Stimulated activated CD8-positive, alpha-beta memory T cell treated with anti-CD3 and anti-CD28 coated beads, Interleukin-2, amount 100 ng/mL, for 48 hours (primary cell): ENCODE data around the gene STK38L.

Experiments
- DNase-seq, 2 donors: peaks; one replicate each; pipeline ENCODE4 v3.0.0-alpha.2; 2020; ENCODE audit warnings: low read depth in 2 of 2

STK38L gene

DNA sequence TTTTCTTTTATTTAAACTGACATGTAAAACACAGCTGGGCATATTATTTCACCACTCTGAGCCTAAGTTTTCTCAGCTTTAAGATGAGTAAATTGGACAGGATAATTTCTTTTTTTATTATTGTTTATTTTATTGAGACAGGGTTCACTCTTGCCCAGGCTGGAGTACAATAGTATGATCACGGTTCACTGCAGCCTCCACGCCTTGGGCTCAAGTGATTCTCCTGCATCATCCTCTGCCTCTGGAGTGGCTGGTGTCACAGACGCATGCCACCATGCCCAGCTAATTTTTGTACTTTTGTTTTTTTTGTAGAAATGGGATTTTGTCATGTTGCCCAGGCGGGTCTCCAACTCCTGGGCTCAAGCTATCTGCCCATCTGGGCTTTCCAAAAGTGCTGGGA is 101.3 kb downstream of the STK38L start:
- DNase-seq = no peak

DNA sequence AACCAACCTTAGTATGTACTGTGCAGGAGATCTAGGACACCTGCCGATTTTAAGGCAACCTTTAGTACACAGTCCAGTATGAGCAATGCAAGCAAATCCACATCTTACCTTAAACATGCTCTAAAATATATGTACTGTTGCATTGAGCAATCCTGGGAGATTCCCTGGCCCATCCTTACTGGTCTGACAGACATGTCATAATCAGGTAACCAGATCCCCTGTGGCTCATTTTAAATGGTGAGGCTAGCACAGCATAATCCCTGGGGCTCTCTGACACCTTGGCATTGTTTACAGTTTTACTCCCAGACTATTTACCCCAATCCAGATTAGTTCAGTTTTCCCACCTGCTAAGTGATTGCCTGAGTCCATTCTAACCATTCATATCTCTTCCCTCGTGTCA is 103.7 kb downstream of the STK38L start:
- DNase-seq = no peak

DNA sequence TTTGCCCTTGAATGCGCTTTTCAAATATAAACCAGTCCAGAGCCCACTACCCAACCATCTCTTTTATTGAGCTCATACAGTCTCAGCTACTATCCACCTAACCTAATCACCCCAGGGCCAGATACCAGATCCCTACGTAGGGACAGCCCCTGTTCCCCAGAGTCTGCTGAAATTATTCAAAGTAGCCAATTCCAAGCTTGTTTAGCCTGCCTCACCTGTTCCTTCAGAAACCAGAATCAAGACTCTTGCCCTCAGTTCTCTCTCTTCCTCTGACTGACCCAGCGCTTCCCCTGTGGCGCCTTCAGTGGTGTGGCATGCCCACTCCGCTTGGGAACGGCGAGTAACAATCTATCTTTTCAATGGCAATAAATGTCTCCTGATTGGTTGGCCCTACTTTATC is 107.4 kb downstream of the STK38L start:
- DNase-seq = no peak

GRCh38 chr12:27355486-27355885 is 111.4 kb downstream of the STK38L start:
- no peak for DNase-seq

DNA sequence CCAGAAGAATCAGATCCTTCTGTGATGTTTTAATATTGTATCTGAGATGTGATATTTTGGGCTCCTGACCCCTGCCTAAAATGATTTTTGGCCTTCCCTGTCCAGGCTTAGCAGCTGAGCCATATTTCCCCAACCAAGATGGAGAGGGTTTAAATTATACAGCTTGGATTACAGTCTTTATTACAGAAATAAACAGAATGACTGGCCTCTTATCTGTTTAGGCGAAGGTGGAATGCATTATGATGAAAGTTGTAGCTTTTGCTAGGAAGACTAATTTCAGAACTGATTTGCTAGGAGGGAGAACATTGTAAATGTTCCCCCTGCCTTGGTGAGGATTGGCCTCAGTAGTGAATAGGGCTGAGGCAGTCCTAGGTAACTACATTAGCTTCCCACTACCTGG is 111.9 kb downstream of the STK38L start:
- no peak for DNase-seq

GRCh38 chr12:27359578-27360340 is 115.7 kb downstream of the STK38L start:
- no peak for DNase-seq

- DNase-seq = no peak
Observed at GRCh38 chr12:27361372-27361771, 117.3 kb downstream of the STK38L start.

DNA sequence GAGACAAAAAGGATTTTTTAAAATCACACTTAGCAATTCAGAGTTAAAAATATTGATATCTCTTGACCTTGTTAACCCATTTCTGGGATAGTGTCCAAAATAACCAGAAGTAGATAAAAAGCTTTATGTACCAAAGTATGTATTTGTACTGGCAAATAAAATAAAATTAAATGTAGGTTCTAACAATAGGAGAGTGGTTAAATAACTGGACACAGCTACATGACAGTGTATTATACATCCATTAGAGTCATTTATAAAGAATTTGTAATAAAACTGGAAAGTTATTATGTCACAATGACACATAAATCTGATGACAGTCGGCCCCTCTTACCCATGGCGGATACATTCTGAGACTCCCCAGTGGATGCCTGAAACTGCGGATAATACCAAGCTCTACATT is 122.5 kb downstream of the STK38L start:
- DNase-seq = no peak

DNA sequence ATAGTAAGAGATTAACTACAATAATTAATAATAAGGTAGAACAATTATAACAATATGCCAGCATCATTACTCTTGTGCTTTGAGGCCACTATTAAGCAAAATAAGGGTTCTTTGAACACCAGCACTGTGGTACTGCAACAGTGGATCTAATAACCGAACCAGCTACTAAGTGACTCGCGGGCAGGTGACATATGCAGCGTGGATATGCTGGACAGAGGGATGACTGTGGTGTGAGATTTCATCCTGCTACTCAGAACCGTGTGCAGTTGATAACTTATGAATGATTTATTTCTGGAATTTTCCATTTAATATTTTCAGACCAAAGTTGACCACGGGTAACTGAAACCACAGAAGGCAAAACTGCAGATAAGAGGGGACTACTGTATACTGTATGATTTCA is 123.0 kb downstream of the STK38L start:
- DNase-seq = no peak
